GM21723 (cell line): ENCODE results near the gene MATR3.
"Not testable (repeated sequence)": the region's sequence is repeated elsewhere in the genome, so short reads cannot be mapped to it uniquely, and the experiment has no call there.

ENCODE experiments used
- ATAC-seq: cut with Tn5 transposase; IDR thresholded peaks from one replicate; pipeline ENCODE4 v1.9.1; 2021; ENCODE audit warnings: mild to moderate bottlenecking, moderate library complexity; ENCODE audit not compliant: unreplicated experiment

The MATR3 gene

GRCh38 chr5:139344177-139344576, 50.6 kb downstream of the MATR3 start:
- ATAC-seq = no peak

GRCh38 chr5:139345442-139345841, 51.9 kb downstream of the MATR3 start:
- not testable (repeated sequence) for ATAC-seq

GRCh38 chr5:139347863-139348262, 54.3 kb downstream of the MATR3 start:
- not testable (repeated sequence) for ATAC-seq

GRCh38 chr5:139354186-139354585, 60.6 kb downstream of the MATR3 start:
- ATAC-seq = no peak

GRCh38 chr5:139355900-139356299, 62.4 kb downstream of the MATR3 start:
- not testable (repeated sequence) for ATAC-seq

- ATAC-seq = no peak
Measured at GRCh38 chr5:139358064-139358463, 64.5 kb downstream of the MATR3 start.

GRCh38 chr5:139360384-139360783, 66.8 kb downstream of the MATR3 start:
- no peak for ATAC-seq

- no peak for ATAC-seq
Measured at GRCh38 chr5:139361835-139362429, 68.4 kb downstream of the MATR3 start.

- no peak for ATAC-seq
Measured at GRCh38 chr5:139363937-139364336, 70.4 kb downstream of the MATR3 start.

- ATAC-seq = no peak
Measured at GRCh38 chr5:139364466-139364865, 70.9 kb downstream of the MATR3 start.

- no peak for ATAC-seq
Measured at GRCh38 chr5:139368613-139369012, 75.1 kb downstream of the MATR3 start.

GRCh38 chr5:139369181-139369580, 75.6 kb downstream of the MATR3 start:
- no peak for ATAC-seq

- no peak for ATAC-seq
Measured at GRCh38 chr5:139371482-139372435, 78.2 kb downstream of the MATR3 start.

GRCh38 chr5:139374909-139375308, 81.4 kb downstream of the MATR3 start:
- no peak for ATAC-seq

- ATAC-seq = no peak
Measured at GRCh38 chr5:139376364-139376763, 82.8 kb downstream of the MATR3 start.

- ATAC-seq = no peak
Measured at GRCh38 chr5:139377226-139377625, 83.7 kb downstream of the MATR3 start.

- ATAC-seq = no peak
Measured at GRCh38 chr5:139378101-139378825, 84.7 kb downstream of the MATR3 start.

- no peak for ATAC-seq
Measured at GRCh38 chr5:139378941-139379361, 85.4 kb downstream of the MATR3 start.

GRCh38 chr5:139379626-139380449, 86.3 kb downstream of the MATR3 start:
- ATAC-seq = no peak
